ENCODE results near the gene S100A1.

S100A1 gene

GRCh38 chr1:153611356-153611755 lies 16.9 kb upstream of the S100A1 start:
- H3K27ac ChIP-seq = no peak overlapping the region
- TF ChIP-seq, protein P1, sequence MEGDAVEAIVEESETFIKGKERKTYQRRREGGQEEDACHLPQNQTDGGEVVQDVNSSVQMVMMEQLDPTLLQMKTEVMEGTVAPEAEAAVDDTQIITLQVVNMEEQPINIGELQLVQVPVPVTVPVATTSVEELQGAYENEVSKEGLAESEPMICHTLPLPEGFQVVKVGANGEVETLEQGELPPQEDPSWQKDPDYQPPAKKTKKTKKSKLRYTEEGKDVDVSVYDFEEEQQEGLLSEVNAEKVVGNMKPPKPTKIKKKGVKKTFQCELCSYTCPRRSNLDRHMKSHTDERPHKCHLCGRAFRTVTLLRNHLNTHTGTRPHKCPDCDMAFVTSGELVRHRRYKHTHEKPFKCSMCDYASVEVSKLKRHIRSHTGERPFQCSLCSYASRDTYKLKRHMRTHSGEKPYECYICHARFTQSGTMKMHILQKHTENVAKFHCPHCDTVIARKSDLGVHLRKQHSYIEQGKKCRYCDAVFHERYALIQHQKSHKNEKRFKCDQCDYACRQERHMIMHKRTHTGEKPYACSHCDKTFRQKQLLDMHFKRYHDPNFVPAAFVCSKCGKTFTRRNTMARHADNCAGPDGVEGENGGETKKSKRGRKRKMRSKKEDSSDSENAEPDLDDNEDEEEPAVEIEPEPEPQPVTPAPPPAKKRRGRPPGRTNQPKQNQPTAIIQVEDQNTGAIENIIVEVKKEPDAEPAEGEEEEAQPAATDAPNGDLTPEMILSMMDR (conservative IDR thresholded peaks at IDR 0.05) = no peak
- TF ChIP-seq ZFX (IDR thresholded peaks at IDR 0.05) = no peak

DNA sequence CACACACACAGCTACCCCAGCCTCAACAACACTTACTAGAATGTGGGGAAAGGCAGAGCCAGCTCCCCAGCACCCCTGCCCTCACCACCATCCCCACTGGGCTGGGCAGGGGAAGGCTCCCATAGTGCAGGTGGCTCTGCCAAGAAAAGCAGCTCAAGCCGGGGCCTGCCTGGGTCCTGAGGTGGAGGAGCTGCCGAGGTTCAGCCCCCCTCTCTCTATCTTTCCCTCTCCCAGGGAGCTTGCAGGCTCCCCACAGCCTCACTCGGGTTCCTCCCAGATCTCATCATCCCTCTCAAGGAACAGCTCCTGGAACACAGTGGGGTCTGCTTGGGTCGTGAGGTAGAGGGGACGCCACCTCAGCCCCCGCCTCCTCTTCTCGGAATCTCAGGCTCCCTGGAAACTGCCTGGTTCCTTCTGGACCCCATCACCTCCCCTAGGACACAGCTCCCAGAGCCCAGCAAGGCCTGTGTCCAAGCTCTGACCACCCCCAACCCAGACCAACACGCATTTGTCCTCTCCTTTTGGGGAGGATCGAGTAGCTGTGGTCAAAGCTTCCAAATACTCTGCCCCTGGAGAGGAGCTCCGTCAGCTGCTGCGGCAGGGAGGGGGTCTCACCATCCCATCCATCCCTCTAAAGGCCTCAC lies 16.0 kb upstream of the S100A1 start:
- no peak overlapping the region for H3K27ac ChIP-seq

DNA sequence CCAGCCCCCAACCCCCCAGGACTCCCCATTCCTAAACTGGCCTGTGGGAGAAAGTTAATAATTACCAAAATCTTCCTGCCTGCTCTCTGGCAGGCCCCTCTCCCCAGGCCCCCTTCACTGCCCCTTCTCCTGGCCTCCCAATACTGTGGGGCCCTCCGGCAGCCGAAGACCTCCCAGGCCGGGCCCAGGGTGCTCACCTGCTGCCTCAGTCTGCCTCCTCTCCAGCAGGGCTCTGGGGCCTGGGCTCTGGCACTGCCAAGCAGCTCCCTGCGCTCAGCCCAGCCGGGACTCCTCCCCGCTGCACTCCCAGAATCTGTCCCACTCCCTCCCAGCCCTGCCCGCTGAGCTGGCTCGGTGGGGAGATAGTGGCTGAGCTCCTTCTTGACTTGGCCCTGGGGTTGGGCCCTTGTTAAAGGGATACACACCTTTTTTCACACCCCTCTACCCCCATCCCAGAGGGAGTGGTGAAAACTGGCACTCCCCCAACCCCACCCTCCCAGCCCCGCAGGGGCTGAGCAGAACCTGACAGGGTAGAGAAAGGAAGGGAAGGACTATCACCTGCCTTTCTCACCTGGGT lies 15.4 kb upstream of the S100A1 start, which contains the start of gene S100A16:
Gene S100A16 (minus strand): TSS at position 383 of the 577 bp plus-strand sequence. CDS start 4,986 bp downstream, outside the sequence.
- no peak within 1 kb of the TSS for H3K27ac ChIP-seq
- TF ChIP-seq ZFX (IDR thresholded peaks at IDR 0.05) = no peak
- TF ChIP-seq, protein P1 (conservative IDR thresholded peaks at IDR 0.05) = no peak

More for the DNA sequence above, 16.0 kb upstream of the S100A1 start:
- TF ChIP-seq, protein P1 (conservative IDR thresholded peaks at IDR 0.05) = no peak
- no peak for TF ChIP-seq ZFX (IDR thresholded peaks at IDR 0.05)

DNA sequence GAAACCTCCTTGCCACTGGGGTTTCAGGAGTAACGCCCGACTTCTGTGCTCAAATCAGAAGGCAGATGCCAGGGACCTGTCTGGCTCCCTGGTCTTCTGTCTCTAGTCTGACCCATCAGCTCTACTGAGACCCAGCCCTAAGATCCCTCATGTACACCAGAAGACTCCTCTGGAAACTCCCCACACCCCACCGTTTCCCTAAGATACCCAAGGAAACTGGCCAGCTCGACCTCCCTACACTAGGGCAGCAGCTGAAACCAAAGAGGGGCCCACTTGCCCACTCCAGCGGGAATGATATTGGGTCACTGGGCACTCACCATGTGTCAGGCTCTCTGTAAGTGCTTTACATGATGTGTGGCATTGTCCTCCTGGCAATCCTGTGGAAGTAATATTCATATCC lies 14.8 kb upstream of the S100A1 start:
- H3K27ac ChIP-seq = no peak overlapping the region

DNA sequence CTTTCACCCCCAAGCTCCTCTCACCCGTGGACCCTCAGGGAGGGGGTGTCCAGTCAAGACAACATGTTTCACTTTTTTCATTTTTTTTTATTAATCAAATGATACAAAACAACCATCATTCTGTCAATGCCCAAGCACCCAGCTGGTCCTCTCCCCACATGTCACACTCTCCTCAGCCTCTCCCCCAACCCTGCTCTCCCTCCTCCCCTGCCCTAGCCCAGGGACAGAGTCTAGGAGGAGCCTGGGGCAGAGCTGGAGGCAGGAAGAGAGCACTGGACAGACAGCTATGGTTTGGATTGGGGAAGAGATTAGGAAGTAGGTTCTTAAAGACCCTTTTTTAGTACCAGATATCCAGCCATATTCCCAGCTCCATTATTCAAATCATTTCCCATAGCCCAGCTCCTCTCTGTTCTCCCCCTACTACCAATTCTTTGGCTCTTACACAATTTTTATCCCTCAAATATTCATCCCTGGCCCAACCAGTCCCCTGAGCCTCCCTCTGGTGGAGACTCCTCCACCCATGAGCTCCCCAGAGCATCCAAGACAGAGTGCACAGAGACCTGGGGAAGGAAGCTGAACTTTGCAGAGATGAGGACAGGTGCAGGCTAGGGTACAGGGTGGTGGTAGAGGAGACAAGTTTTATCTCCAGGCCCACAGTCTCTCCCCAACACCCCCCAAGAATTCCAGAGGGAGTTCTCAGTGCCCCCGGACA lies 13.9 kb upstream of the S100A1 start:
- TF ChIP-seq ZFX (IDR thresholded peaks at IDR 0.05) = no peak
- TF ChIP-seq, protein P1 (conservative IDR thresholded peaks at IDR 0.05) = no peak
- no peak overlapping the region for H3K27ac ChIP-seq

More for the DNA sequence above, 14.8 kb upstream of the S100A1 start:
- TF ChIP-seq, protein P1 (conservative IDR thresholded peaks at IDR 0.05) = no peak
- TF ChIP-seq ZFX (IDR thresholded peaks at IDR 0.05) = no peak

GRCh38 chr1:153614906-153615305 lies 13.3 kb upstream of the S100A1 start:
- TF ChIP-seq ZFX (IDR thresholded peaks at IDR 0.05) = no peak
- TF ChIP-seq, protein P1 (conservative IDR thresholded peaks at IDR 0.05) = no peak
- no peak overlapping the region for H3K27ac ChIP-seq

DNA sequence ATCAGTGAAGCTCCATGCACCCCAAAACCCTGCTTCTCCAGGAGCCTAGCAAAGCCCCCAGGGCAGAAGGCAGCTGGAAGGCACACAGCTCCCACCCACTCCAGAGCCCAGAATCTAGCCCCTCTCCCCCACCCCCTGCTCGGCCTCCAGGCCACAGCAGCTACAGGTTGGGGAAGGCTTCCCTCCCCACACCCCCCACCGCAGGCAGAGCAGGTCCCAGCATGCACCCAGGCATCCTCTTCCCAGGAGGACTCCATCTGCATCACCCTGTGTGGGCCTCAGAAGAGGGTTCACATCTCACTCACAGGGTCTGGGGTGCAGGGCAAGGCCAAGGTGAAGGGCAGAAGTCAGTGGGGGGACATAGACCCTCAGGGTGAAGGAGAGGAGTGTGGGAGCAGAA lies 12.8 kb upstream of the S100A1 start:
- TF ChIP-seq, protein P1 (conservative IDR thresholded peaks at IDR 0.05) = no peak
- TF ChIP-seq ZFX (IDR thresholded peaks at IDR 0.05) = no peak
- H3K27ac ChIP-seq = no peak overlapping the region
